Suprapubic skin (tissue), 4 donors: ENCODE measurements around the gene C1orf174. TPM values are rescaled to one million over a fixed set of nuclear protein-coding genes. Genes with fewer than 3 reads are reported as not detected.

Experiments
- DNase-seq, 2 donors: peaks; one replicate each; pipeline ENCODE4 v3.0.0-alpha.2; 2019; ENCODE audit warnings: low spot score in 2 of 2
- H3K27ac ChIP-seq: fragments of 200-600 bp; sonication (generic); one replicate; pipeline ENCODE4 v1.5.1; 2019
- H3K27me3 ChIP-seq: fragments of 200-600 bp; sonication (generic); one replicate; pipeline ENCODE4 v1.5.1; 2019
- H3K36me3 ChIP-seq: fragments of 200-600 bp; sonication (generic); one replicate; pipeline ENCODE4 v1.5.1; 2019
- H3K4me1 ChIP-seq: fragments of 200-600 bp; sonication (generic); one replicate; pipeline ENCODE4 v1.5.1; 2019
- H3K4me3 ChIP-seq: fragments of 200-600 bp; sonication (generic); one replicate; pipeline ENCODE4 v1.5.1; 2019; ENCODE audit warnings: mild to moderate bottlenecking
- H3K9me3 ChIP-seq: fragments of 200-600 bp; sonication (generic); one replicate; pipeline ENCODE4 v1.5.1; 2019
- EP300 ChIP-seq: sonication (generic); formaldehyde crosslinking; IDR thresholded peaks from one replicate; pipeline ENCODE4 v1.6.1; 2017; ENCODE audit warnings: antibody characterized with exemption
- POLR2A ChIP-seq, 2 donors: fragments of 450-650 bp; IDR thresholded peaks; one replicate each; pipeline ENCODE4 v1.6.1; 2017; ENCODE audit warnings: antibody characterized with exemption in 2 of 2, mild to moderate bottlenecking in 2 of 2, moderate library complexity in 2 of 2
- POLR2AphosphoS5 ChIP-seq, 3 donors: sonication (generic); formaldehyde crosslinking; IDR thresholded peaks; one replicate each; pipeline ENCODE4 v1.6.1; 2017; ENCODE audit warnings: antibody characterized with exemption in 3 of 3
- WGBS: methylation state at CpG from one replicate; pipeline ENCODE4 v1.1.5; 2018; 5-methylcytosine and 5-hydroxymethylcytosine counted together
- total RNA-seq, 4 donors: library from RNA; depleted of rRNA; stranded (reverse); fragments of >200 nt; gene quantifications; one replicate each; pipeline ENCODE4 v1.1.0, GENCODE V29; 2016
- TF ChIP-seq, protein P1 (sequence below), 2 donors: fragments of 200-600 bp in 1 of 2; fragments of 450-650 bp in 1 of 2; sonication (generic) in 1 of 2; IDR thresholded peaks; one replicate each; pipeline ENCODE4 v1.5.1; 2016 to 2019; ENCODE audit warnings: antibody characterized with exemption in 2 of 2, mild to moderate bottlenecking in 1 of 2, moderate library complexity in 1 of 2

Gene C1orf174
- total RNA-seq, 4 donors from 2014 or later = 16.0 to 25.3 (median 19.7) TPM

DNA sequence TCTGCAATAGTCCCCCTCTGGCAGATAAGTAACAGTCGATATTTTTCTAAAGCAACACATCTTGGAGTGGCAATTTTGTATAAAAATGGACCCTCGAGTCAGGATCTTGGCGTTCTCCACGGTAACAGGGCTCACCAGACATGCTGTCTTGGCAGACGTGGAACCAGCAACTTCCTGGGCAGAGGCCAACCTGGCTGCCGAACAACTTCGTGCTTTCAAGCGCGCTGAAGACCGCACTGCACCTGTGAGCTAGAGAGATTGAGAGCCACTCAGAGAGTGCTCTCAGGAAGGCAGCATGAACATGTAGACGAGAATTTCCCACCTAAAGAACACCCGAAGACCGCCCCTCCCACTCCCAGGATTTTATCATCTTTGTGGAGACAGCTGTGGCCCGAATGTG, 7.3 kb downstream of the C1orf174 start:
- peaks cover 7% of the 10 kb centered on the region for H3K4me1 ChIP-seq
- H3K36me3 ChIP-seq = peaks cover 33% of the 10 kb centered on the region
- H3K9me3 ChIP-seq = no peaks in the 10 kb centered on the region
- WGBS = 42% methylated on average over 13 of the region's 14 CpGs
- no peaks in the 10 kb centered on the region for H3K27me3 ChIP-seq
- no peak overlapping the region for H3K4me3 ChIP-seq
- no peak for DNase-seq
- H3K27ac ChIP-seq = no peak overlapping the region
- TF ChIP-seq, protein P1, sequence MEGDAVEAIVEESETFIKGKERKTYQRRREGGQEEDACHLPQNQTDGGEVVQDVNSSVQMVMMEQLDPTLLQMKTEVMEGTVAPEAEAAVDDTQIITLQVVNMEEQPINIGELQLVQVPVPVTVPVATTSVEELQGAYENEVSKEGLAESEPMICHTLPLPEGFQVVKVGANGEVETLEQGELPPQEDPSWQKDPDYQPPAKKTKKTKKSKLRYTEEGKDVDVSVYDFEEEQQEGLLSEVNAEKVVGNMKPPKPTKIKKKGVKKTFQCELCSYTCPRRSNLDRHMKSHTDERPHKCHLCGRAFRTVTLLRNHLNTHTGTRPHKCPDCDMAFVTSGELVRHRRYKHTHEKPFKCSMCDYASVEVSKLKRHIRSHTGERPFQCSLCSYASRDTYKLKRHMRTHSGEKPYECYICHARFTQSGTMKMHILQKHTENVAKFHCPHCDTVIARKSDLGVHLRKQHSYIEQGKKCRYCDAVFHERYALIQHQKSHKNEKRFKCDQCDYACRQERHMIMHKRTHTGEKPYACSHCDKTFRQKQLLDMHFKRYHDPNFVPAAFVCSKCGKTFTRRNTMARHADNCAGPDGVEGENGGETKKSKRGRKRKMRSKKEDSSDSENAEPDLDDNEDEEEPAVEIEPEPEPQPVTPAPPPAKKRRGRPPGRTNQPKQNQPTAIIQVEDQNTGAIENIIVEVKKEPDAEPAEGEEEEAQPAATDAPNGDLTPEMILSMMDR (IDR thresholded peaks at IDR 0.05) = no peak
- no peak for TF ChIP-seq POLR2A (IDR thresholded peaks at IDR 0.05)
- no peak for TF ChIP-seq EP300
- no peak for TF ChIP-seq POLR2AphosphoS5 (IDR thresholded peaks at IDR 0.05)

DNA sequence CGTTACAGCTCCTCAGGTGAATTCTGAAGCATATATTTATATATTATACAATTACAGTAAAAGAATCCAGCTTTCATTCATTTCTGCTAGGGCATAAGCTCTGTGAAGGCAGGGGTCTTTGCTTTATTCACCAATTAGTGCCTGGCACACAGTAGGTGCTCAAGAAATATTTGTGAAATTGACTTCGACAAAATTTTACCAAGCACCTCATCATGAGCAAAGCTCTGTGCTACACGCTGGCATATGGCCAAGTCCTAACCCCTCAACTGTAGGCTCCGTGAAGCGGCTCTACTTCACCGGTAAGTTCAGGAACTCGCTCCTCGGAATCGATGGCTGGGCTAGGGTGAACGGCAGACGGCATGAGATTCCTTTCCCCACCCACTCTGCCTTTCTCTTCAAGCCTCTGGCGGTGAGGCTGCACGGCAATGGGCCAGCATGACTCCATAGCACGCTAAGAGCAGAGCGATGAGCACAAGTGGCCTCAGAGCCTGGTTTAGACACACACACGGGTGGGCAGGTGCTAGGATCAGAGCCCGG, 8.7 kb downstream of the C1orf174 start:
- Histone ChIP-seq H3K4me3 (no peak overlapping the region), H3K27me3 (no peaks in the 10 kb centered on the region), H3K4me1 (peaks cover 7% of the 10 kb centered on the region), H3K27ac (no peak overlapping the region), H3K9me3 (no peaks in the 10 kb centered on the region), H3K36me3 (peaks cover 46% of the 10 kb centered on the region)
- DNase-seq = no peak
- WGBS = 77% methylated on average over 17 of the region's 17 CpGs
- no peak for TF ChIP-seq POLR2AphosphoS5 (IDR thresholded peaks at IDR 0.05)
- no peak for TF ChIP-seq EP300
- TF ChIP-seq, protein P1 (IDR thresholded peaks at IDR 0.05) = no peak
- TF ChIP-seq POLR2A (IDR thresholded peaks at IDR 0.05) = no peak

DNA sequence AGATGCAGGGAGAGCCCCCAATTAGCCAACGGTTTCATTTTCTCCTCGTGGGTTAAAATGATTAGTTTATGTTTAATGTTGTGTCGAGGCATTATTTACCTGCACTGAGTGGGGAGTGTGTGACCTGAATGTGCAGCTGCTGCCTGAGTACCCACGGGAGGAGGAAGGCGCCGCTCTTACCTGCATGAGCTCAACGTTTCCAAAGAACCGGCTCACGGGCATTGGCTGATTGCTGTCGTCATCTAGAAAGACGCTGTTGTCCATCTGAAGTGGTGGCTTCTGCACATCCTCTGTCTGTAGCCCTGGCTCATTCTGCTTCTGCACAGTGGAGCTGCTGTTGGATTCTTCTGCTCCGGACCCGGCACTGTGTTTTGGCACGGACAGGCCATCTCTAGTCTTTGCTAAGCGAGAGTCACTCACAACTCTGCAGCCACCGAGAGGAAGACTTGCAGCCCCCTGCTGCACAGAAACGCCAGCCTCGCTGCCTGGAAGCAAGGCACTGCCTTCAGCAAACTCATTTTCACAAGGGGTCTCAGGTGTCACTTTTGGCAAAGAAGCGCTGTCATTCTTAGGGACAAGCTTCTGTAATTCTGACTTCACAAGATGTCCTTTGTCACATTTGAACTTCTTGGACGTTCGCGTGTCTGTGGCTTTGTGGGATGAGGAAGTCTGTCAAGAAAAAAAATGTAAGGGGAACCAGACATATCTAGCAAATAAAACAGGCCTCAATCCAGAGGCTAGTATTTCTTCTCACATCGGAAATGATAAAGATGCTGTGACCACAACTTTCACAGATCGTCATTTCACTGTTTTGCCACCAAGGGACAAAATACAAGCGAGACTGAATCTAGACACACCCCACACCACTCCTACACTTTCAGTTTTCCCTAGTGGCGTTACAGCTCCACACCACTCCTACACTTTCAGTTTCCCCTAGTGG, 9.4 kb downstream of the C1orf174 start:
- H3K4me1 ChIP-seq = peaks cover 7% of the 10 kb centered on the region
- H3K36me3 ChIP-seq = peaks cover 54% of the 10 kb centered on the region
- DNase-seq = no peak
- H3K9me3 ChIP-seq = no peaks in the 10 kb centered on the region
- H3K27me3 ChIP-seq = no peaks in the 10 kb centered on the region
- TF ChIP-seq, protein P1 (IDR thresholded peaks at IDR 0.05) = no peak
- TF ChIP-seq EP300 = no peak
- no peak for TF ChIP-seq POLR2AphosphoS5 (IDR thresholded peaks at IDR 0.05)
- 79% methylated on average over 24 of the region's 26 CpGs for WGBS
- H3K27ac ChIP-seq = no peak overlapping the region
- H3K4me3 ChIP-seq = no peak overlapping the region

DNA sequence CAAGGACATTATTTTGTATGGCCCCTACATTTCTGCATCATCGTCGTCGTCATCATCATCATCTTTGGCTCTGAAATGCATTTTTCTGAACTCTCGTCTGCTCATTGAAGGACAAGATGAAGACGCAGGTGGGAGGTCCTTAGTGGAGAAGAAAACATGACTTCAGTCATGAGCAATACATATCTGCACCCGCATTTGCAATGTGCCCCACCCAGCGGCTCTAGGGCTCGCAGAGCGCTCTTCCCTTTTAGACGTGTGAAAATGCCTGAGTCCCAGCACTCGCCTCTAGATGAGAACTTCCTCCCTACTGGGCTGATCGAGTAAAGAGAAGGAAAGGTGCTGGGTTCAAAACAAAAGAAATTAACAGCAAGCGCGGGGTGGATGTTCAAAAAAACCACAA, 10.1 kb downstream of the C1orf174 start:
- no peak for DNase-seq
- no peak overlapping the region for H3K27ac ChIP-seq
- peaks cover 7% of the 10 kb centered on the region for H3K4me1 ChIP-seq
- WGBS = 92% methylated on average over 14 of the region's 14 CpGs
- peaks cover 55% of the 10 kb centered on the region for H3K36me3 ChIP-seq
- no peaks in the 10 kb centered on the region for H3K9me3 ChIP-seq
- TF ChIP-seq, protein P1 (IDR thresholded peaks at IDR 0.05) = no peak
- no peak for TF ChIP-seq EP300
- no peak for TF ChIP-seq POLR2AphosphoS5 (IDR thresholded peaks at IDR 0.05)
- no peak for TF ChIP-seq POLR2A (IDR thresholded peaks at IDR 0.05)
- no peak overlapping the region for H3K4me3 ChIP-seq
- no peaks in the 10 kb centered on the region for H3K27me3 ChIP-seq

DNA sequence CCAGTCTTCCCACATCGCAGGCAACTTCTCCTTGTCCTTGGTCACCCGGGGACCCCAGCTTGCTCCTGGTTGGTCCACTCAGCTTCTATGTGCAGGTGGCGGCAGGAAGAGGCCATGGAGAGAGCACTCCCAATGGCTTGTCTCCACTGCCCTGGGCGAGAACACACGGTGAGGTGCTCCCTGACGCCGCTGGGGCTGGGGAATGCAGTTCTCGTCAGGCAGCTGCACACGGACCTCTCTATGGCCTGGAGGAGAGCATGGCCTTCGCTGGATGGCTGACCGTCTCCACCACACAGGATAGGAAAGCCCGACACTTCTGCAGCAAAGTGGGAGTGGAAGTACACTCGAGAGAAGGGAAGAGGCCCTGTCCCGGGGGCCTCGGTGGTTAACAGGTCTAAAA, 11.8 kb downstream of the C1orf174 start:
- peaks cover 66% of the 10 kb centered on the region for H3K36me3 ChIP-seq
- 92% methylated on average over 14 of the region's 15 CpGs for WGBS
- no peaks in the 10 kb centered on the region for H3K27me3 ChIP-seq
- H3K4me3 ChIP-seq = no peak overlapping the region
- H3K27ac ChIP-seq = no peak overlapping the region
- H3K4me1 ChIP-seq = peaks cover 7% of the 10 kb centered on the region
- DNase-seq = no peak
- TF ChIP-seq, protein P1 (IDR thresholded peaks at IDR 0.05) = no peak
- TF ChIP-seq POLR2AphosphoS5 (IDR thresholded peaks at IDR 0.05) (no peak), EP300 (no peak), POLR2A (IDR thresholded peaks at IDR 0.05) (no peak)
- no peaks in the 10 kb centered on the region for H3K9me3 ChIP-seq
